ENCODE data around the gene SMYD3. TPM values are rescaled to one million over a fixed set of nuclear protein-coding genes. Genes with fewer than 3 reads are reported as not detected.
A peak's percentile ranks its signal among the peaks of the same experiment; 100 is the strongest.

Gene SMYD3
- total RNA-seq, 1 donor from 2014 or later = 34.9 TPM

DNA sequence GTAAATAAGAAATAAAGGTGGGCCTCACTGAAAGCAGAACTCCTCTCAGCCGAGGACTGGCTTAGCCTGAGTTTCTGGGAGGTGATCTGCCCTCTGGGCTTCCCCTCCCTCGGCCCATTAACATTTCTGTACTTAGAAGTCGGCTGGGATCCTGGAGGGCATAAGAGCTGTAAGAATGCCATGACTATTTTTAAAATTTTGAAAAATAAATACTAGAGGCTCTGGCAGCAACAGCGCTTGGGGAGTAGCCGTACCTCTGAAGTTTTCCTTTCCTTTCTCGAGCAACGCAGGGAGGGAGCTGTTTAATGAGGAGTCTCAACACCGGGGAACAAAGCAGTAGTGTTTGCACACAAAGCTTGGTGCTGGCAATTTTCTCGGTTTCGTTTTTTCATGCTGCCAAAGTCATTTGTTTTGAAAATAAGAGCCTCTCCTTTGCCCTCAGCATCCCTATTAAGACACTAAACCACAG lies 498.7 kb downstream of the SMYD3 start:
- Mint-ChIP-seq H3K4me3 (no peak overlapping the region), H3K36me3 (no peaks in the 10 kb centered on the region), H3K27me3 (ENCODE audit: low read depth) (no peaks in the 10 kb centered on the region), H3K27ac (peak overlapping the region; percentile 39), H3K4me1 (peaks cover 23% of the 10 kb centered on the region), H3K9me3 (no peaks in the 10 kb centered on the region)
- no peak for DNase-seq (ENCODE audit: low spot score in 2 of 2, unreplicated experiment in 2 of 2)
- TF ChIP-seq, protein P1, sequence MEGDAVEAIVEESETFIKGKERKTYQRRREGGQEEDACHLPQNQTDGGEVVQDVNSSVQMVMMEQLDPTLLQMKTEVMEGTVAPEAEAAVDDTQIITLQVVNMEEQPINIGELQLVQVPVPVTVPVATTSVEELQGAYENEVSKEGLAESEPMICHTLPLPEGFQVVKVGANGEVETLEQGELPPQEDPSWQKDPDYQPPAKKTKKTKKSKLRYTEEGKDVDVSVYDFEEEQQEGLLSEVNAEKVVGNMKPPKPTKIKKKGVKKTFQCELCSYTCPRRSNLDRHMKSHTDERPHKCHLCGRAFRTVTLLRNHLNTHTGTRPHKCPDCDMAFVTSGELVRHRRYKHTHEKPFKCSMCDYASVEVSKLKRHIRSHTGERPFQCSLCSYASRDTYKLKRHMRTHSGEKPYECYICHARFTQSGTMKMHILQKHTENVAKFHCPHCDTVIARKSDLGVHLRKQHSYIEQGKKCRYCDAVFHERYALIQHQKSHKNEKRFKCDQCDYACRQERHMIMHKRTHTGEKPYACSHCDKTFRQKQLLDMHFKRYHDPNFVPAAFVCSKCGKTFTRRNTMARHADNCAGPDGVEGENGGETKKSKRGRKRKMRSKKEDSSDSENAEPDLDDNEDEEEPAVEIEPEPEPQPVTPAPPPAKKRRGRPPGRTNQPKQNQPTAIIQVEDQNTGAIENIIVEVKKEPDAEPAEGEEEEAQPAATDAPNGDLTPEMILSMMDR (IDR thresholded peaks at IDR 0.05; ENCODE audit: unreplicated experiment) = no peak

DNA sequence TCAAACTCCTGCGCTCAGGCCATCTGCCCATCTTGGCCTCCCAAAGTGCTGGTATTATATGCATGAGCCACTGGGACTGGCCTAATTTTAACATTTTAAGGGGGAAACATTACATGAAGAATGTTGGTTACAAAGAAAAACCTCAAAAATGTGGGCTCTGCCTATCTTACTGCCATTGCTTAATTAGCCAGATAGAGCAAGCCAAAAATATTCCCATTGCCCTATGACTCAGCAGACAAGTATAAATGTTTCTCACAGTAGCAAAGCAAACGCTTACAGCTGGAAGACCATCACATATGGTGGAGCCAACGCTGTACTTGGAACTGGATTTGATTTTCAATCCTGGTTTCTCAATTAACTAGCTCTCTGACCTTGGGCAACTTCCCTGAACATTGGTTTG lies 502.0 kb downstream of the SMYD3 start:
- Mint-ChIP-seq H3K9me3 (no peaks in the 10 kb centered on the region), H3K4me1 (peaks cover 39% of the 10 kb centered on the region), H3K27me3 (ENCODE audit: low read depth) (no peaks in the 10 kb centered on the region), H3K4me3 (no peak overlapping the region), H3K36me3 (no peaks in the 10 kb centered on the region), H3K27ac (no peak overlapping the region)
- DNase-seq (ENCODE audit: low spot score in 2 of 2, unreplicated experiment in 2 of 2) = no peak
- TF ChIP-seq, protein P1 (IDR thresholded peaks at IDR 0.05; ENCODE audit: unreplicated experiment) = no peak

DNA sequence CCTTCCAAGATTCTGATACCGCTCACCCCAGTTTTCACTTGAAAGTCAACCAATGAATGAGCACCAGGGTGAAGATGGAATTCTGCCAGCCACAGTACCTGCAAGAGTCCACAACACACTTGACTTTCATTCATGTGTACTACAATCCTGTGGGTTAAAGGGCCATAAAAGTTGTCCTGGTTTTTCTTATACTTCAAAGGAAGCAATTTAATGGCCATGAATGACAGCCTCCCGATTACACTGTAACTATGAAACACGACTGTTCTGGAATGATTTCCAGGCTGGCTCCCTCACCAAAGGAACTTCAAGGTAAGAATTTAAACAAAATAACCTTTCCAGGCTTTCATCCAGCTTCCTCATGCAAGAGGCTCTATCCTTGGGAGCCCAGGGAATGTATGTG lies 502.8 kb downstream of the SMYD3 start:
- Mint-ChIP-seq H3K4me3 (no peak overlapping the region), H3K27me3 (ENCODE audit: low read depth) (no peaks in the 10 kb centered on the region), H3K36me3 (no peaks in the 10 kb centered on the region), H3K27ac (peak overlapping the region; percentile 49), H3K4me1 (peaks cover 39% of the 10 kb centered on the region), H3K9me3 (no peaks in the 10 kb centered on the region)
- DNase-seq (ENCODE audit: low spot score in 2 of 2, unreplicated experiment in 2 of 2) = no peak
- TF ChIP-seq, protein P1 (IDR thresholded peaks at IDR 0.05; ENCODE audit: unreplicated experiment) = no peak

DNA sequence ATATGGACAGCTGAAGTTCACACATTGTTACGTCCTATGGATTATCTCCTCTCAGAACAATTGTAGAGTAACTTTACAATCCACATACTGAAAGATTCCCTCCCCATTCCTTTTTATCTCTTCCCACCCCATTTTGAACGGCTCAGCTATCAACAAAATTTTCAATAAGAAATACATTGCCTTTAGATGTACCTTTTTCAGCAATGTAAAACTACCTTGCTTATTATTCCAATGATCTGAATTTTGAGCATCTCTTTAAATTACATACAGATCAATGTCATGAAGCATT lies 503.7 kb downstream of the SMYD3 start:
- DNase-seq (ENCODE audit: low spot score in 2 of 2, unreplicated experiment in 2 of 2) = no peak
- Mint-ChIP-seq H3K27me3 (ENCODE audit: low read depth) (no peaks in the 10 kb centered on the region), H3K9me3 (peaks cover 6% of the 10 kb centered on the region), H3K27ac (no peak overlapping the region), H3K4me3 (no peak overlapping the region), H3K4me1 (peaks cover 36% of the 10 kb centered on the region), H3K36me3 (no peaks in the 10 kb centered on the region)
- TF ChIP-seq, protein P1 (IDR thresholded peaks at IDR 0.05; ENCODE audit: unreplicated experiment) = peak; percentile 34

DNA sequence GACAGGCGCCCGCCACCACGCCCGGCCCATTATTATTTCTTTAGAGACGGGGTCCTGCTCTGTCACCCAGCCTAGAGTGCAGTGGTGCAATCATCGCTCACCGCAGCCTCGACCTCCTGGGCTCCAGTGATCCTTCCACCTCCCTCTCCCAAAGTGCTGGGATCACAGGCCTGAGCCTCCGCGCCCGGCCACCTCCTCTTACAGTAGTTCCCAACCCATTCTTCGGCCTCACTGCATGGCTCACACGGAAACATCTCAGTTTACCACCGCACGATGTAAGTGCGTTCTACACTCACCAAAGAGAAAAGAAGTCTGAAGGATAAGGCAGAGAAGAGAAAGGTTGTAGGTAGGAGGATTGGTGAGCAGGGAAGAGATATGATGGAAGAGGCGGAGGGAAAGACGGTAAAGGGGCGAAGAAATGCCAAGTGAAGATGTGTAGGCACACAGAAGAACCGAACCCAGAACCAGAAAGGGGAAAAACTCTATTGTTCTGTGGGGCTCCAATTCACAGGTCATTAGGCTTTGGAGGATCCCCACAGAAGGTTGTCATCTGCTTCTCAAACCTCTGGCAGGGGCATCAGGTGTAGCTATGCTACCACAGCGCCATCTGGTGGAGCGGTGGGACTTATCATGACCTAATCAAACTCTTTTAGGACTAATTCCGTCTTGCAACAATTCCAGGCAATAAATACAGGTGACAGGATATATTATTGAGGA lies 504.2 kb downstream of the SMYD3 start:
- peak; percentile 76 to 87 for DNase-seq (ENCODE audit: low spot score in 2 of 2, unreplicated experiment in 2 of 2)
- Mint-ChIP-seq H3K4me1 (peaks cover 35% of the 10 kb centered on the region), H3K36me3 (no peaks in the 10 kb centered on the region), H3K4me3 (no peak overlapping the region), H3K27me3 (ENCODE audit: low read depth) (no peaks in the 10 kb centered on the region), H3K27ac (no peak overlapping the region), H3K9me3 (peaks cover 7% of the 10 kb centered on the region)
- TF ChIP-seq, protein P1 (IDR thresholded peaks at IDR 0.05; ENCODE audit: unreplicated experiment) = peak; percentile 88

All from mesothelial cell of epicardium (in vitro differentiated cells).